Measurements from ENCODE around the gene POLR3B.
"Not testable (repeated sequence)": the region's sequence is repeated elsewhere in the genome, so short reads cannot be mapped to it uniquely, and the experiment has no call there.

Gene POLR3B

DNA sequence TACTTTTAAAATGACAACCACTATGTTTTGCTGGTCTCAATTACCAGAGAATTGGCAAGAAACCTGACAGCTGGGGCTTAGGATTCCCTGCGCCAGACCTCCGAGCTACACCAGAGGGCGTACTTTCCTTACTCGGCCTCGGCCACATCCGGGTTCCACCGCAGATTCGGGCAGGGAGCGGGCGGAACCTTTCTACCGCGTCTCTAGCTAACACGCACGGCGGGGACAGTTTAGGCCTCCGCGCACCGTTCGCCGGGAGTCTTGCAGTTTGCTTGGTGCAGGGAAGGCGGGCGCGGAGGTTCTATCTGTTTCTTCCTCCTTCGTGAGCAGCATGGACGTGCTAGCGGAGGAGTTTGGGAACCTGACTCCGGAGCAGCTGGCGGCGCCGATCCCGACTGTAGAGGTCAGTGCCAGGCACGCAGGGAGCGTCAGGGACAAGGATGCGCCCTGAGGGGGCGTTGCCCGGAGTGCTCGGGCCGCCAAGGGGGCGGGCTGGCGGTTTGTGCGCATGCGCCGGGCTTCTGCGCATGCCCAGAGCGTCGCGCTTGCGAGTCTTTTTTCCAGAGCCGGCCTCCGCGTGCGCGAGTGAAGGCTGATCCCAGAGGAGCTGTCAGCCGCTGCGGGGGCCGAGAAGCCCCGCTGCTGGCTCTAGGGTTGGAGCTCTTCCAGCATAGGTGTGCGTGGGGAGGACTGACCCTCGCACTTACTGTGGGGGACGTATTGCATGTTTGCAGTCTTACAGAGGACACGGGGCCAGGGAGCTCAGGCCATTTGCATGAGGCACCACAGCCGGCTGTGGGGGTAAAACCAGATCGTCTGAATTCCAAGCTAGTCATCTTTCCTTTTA, at the start of gene POLR3B:
Gene POLR3B (plus strand): TSS at position 200 of the 847 bp plus-strand sequence. CDS start 132 bp downstream, at position 332.
- DNase-seq (ENCODE audit: low read depth): peak; percentile 92

DNA sequence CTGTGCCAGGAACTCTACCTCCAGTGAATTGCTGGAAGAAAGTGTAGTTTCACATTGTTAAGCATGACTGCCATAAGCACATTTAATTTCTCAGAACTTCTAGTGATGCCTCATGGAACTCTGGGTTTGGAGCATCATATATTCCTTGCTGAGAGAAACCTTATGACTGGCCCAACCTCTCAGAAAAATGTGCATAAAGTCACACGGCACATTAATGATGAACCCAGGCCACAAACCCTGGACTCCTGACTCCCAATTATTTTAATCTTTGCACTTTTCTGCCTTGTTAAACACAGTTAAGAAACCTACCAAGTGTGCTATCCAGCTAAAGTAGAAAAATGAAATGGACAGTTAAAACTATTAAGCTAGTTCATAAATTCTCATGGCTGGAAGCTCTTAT, 49.4 kb upstream of the POLR3B start:
- no peak for DNase-seq (ENCODE audit: low read depth)

DNA sequence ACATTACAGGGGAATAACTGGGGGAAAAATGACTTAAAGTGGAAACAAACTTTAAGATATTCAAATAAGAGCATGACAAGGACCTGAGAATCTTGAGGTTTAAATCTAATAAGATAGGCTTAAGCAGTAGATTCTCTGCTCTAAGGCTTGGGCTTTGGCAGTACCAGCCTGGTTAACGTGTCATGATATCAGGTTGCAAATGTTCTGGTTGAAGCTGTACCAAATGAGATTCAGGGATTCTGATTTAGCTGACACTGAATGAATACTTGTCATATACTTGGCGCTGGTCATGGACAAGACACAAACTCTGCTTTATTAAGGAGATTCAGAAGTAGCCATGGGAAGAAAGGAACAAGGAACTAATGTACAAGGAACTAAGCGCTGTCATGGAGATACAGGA, 48.9 kb upstream of the POLR3B start:
- DNase-seq (ENCODE audit: low read depth): no peak

DNA sequence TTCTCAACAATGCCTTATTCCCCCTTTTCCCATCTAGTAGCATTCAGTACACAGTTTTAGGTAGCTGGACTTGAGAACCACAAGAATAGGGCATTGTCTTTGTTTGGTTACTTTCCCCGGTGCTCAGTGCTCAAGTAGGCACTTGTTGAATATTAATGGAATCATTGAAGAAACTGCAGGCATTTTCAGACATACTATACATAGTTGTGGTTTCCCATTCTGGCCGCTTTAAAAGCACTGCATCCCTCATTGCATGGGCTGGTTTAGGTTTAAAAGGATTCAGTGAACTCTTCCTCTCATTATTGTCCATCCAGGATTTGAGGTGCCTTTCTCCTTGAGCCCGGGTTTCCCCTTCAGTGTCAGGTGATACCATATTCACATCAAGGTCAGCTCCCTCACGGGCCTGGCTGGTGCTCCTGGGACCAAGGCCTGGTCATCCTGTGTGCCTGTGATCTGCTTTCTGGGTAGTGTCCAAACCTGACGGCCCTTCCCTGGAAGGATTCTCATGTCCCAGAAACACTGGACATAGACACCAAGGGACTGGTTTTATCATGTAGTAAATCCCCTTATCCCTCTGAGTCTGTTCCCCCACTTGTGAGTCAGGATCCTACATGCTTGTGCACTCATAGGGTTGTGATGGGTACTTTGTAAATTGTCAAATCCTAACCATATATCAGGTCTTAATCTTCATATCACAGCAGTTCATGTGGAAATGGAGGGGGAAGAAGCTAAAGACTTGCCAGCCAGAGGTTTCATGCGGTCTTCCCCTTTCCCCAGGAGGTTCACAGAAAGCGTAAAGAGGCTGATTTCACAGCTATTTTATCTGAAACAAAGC, 47.7 kb upstream of the POLR3B start:
- DNase-seq (ENCODE audit: low read depth): no peak

DNA sequence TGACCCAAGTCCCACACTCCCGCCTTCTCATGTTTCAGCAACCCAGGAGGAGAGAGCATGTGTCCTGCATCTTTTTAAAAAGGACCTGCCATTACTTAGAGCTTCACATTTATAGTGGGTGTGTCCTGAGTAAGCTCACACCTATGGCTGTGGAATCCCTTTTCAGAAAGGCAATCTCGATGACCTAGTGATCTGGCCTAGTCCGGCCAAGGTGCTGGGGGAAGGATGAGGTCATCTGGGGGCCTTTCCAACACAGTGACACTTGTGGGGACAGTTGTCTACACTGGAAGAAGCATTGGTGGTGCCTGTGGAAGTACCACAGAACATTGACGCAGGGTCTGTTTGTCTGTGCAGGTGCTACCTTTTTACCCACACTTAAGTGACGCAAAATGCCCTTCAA, 46.9 kb upstream of the POLR3B start:
- no peak for DNase-seq (ENCODE audit: low read depth)

GRCh38 chr12:106311139-106311538, 46.4 kb upstream of the POLR3B start:
- DNase-seq (ENCODE audit: low read depth): no peak

- DNase-seq (ENCODE audit: low read depth): not testable (repeated sequence)
These were observed 44.1 kb upstream of the POLR3B start for GRCh38 chr12:106313413-106313812.

GRCh38 chr12:106315523-106315922, 42.0 kb upstream of the POLR3B start:
- DNase-seq (ENCODE audit: low read depth): no peak

DNA sequence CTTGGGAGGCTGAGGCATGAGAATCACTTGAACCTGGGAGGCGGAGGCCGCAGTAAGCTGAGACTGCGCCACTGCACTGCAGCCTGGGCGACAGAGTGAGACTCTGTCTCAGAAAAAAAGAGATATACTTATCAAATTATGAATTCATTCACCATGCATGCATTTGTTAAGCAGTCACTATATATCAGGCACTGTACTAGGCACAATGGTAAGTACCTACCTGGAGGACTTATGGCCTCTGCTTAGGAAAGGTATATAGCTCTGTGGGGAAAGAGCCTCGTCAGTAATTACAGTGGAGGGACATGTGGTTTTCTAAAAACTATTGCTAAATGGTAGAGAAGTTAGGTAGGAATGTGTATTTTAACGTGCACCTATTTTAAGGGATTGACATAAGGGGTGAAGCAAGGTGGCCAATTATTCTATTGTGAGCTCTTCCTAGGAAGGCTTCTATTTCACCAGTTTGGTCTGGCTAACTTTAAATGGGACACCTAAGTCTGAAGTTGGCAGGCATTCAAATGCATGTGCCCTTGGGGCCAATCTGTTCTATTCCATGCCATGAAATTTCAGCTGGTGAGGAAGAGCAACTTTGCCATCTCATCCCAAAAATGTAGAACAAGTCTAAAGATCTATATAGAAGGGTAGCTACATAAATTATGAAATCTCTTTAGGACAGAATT, 40.0 kb upstream of the POLR3B start:
- no peak for DNase-seq (ENCODE audit: low read depth)

- DNase-seq (ENCODE audit: low read depth): no peak
These were observed 36.3 kb upstream of the POLR3B start for GRCh38 chr12:106321139-106321850.

DNA sequence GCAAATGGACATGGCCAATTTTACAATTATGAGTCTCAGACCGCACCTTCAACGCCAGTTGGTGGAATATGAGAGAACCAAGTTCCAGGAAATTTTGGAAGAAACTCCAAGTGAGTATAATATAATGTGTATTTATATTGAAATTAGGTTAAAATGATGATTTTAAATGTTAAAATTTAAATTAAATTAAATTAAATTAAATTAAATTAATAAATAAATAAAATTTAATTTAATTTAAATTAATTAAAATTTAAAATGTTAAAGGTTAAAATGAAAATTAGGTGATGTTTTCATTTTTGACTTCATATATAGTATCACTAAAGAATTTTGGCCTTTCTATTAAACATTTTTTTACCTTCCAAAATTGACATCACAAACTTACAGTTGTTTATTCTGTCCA, 34.0 kb upstream of the POLR3B start:
- no peak for DNase-seq (ENCODE audit: low read depth)

GRCh38 chr12:106327309-106327869, 30.2 kb upstream of the POLR3B start:
- DNase-seq (ENCODE audit: low read depth): no peak

DNA sequence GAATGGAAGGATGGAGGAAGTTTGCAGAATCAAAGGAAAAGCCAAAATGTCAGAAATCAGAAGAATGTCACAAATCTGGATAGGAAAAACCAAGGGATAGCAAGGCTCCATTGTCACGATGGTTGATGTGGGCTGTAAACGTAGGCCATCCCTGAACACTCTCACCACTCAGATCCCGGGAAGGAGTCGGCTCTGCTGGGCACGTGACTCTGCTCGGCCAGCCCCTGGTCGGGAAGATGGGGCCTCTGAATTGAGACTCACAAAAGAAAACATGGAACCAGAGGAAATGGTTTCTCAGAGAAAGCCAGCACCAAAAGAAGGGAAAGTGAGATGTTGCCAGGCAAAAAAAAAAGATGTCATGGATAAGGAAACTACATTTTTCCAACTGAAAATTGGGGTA, 28.8 kb upstream of the POLR3B start:
- DNase-seq (ENCODE audit: low read depth): no peak

- no peak for DNase-seq (ENCODE audit: low read depth)
These were observed 28.1 kb upstream of the POLR3B start for GRCh38 chr12:106329231-106329982.

- no peak for DNase-seq (ENCODE audit: low read depth)
These were observed 25.9 kb upstream of the POLR3B start for GRCh38 chr12:106331599-106331998.

GRCh38 chr12:106332536-106332935, 25.0 kb upstream of the POLR3B start:
- DNase-seq (ENCODE audit: low read depth): no peak

- DNase-seq (ENCODE audit: low read depth): no peak
These were observed 24.5 kb upstream of the POLR3B start for GRCh38 chr12:106333010-106333409.

GRCh38 chr12:106333756-106334155, 23.8 kb upstream of the POLR3B start:
- DNase-seq (ENCODE audit: low read depth): no peak

GRCh38 chr12:106341086-106341877, 16.3 kb upstream of the POLR3B start:
- DNase-seq (ENCODE audit: low read depth): no peak

Measured in activated T-cell treated with anti-CD3 and anti-CD28 coated beads for 1 hour (primary cell).